ENCODE data around the gene CARM1.

DNA sequence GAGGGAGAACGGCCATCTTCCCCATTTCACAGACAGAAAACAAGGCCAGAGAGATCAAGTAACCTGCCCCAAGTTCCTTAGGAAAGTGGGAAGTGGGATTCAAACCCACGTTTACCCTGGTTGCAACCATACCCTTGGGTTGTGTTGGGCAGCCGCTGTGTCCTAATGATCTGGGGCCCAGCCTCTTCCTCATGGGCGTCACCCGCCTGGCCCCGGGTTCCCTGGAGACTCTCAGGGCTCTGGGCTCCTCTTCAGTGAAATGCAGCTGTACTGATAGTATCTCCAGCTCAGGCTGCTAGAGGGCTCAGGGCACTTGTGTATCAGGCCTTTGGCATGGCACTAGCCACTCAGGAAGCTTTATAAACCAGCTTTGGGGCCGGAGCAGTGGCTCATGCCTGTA is 45.1 kb upstream of the CARM1 start:
- TF ChIP-seq PHF8 (IDR thresholded peaks at IDR 0.05; ENCODE audit: borderline replicate concordance, low read depth) (no peak), POLR2A (IDR thresholded peaks at IDR 0.05; ENCODE audit: low read length) (no peak), PBX3 (IDR thresholded peaks at IDR 0.05) (no peak), CHD4 (IDR thresholded peaks at IDR 0.05; ENCODE audit: borderline replicate concordance) (no peak), MYC (IDR thresholded peaks at IDR 0.05; ENCODE audit: borderline replicate concordance, low read length) (no peak), EP300 (IDR thresholded peaks at IDR 0.05) (no peak), SMC3 (IDR thresholded peaks at IDR 0.05) (no peak), MAFK (IDR thresholded peaks at IDR 0.05; ENCODE audit: partially characterized antibody) (no peak), POLR2AphosphoS2 (conservative IDR thresholded peaks at IDR 0.05; ENCODE audit: low read length) (no peak)
- TF ChIP-seq, protein P1, sequence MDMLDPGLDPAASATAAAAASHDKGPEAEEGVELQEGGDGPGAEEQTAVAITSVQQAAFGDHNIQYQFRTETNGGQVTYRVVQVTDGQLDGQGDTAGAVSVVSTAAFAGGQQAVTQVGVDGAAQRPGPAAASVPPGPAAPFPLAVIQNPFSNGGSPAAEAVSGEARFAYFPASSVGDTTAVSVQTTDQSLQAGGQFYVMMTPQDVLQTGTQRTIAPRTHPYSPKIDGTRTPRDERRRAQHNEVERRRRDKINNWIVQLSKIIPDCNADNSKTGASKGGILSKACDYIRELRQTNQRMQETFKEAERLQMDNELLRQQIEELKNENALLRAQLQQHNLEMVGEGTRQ (IDR thresholded peaks at IDR 0.05): no peak
- TF ChIP-seq, protein P2, sequence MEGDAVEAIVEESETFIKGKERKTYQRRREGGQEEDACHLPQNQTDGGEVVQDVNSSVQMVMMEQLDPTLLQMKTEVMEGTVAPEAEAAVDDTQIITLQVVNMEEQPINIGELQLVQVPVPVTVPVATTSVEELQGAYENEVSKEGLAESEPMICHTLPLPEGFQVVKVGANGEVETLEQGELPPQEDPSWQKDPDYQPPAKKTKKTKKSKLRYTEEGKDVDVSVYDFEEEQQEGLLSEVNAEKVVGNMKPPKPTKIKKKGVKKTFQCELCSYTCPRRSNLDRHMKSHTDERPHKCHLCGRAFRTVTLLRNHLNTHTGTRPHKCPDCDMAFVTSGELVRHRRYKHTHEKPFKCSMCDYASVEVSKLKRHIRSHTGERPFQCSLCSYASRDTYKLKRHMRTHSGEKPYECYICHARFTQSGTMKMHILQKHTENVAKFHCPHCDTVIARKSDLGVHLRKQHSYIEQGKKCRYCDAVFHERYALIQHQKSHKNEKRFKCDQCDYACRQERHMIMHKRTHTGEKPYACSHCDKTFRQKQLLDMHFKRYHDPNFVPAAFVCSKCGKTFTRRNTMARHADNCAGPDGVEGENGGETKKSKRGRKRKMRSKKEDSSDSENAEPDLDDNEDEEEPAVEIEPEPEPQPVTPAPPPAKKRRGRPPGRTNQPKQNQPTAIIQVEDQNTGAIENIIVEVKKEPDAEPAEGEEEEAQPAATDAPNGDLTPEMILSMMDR (IDR thresholded peaks at IDR 0.05): no peak

Data from A549 (cell line).